T-cell (primary cell): Measurements from ENCODE around the gene PDIA5. TPM values are rescaled to one million over a fixed set of nuclear protein-coding genes. Genes with fewer than 3 reads are reported as not detected.

ENCODE experiments used
- ATAC-seq, 4 experiments: fragments of 200-7000 bp in 3 of 4; fragments of 150-1000 bp in 1 of 4; cut with Tn5 transposase; replicated peaks in 1 of 4; 1 replicate in 3 of 4; 2 replicates in 1 of 4; pipeline ENCODE4 v1.10.0; 2021; ENCODE audit warnings: moderate library complexity in 3 of 4, mild to moderate bottlenecking in 2 of 4, moderate number of reproducible peaks in 1 of 4
- CTCF ChIA-PET, 2 donors: fragments of 300-600 bp; sonication (Branson Sonifier 250); formaldehyde crosslinking; loops; one replicate each; lab custom pipeline; 2022; ENCODE audit warnings: antibody characterized with exemption in 2 of 2; lab: Charles Lee
- POLR2A ChIA-PET, 2 donors: fragments of 300-600 bp; sonication (Branson Sonifier 250); formaldehyde crosslinking; loops; one replicate each; lab custom pipeline; 2022; ENCODE audit warnings: antibody characterized with exemption in 2 of 2; lab: Charles Lee
- DNase-seq, 35 experiments: peaks; one replicate each; pipeline versions ENCODE4 v3.0.0 to v3.0.0-alpha.2; 2013 to 2023
- H3K27ac ChIP-seq: one replicate; pipeline ENCODE4 v1.5.1; 2013; ENCODE audit warnings: low read length
- H3K27me3 ChIP-seq, 2 experiments: replicated peaks in 1 of 2; 1 replicate in 1 of 2; 2 replicates in 1 of 2; pipeline versions ENCODE4 v1.6.1 to v1.7.0; 2013; ENCODE audit warnings: low read length in 1 of 2, mixed read lengths in 1 of 2; ENCODE audit not compliant: control insufficient read depth in 2 of 2, insufficient read depth in 2 of 2; ENCODE audit errors: extremely low read depth in 1 of 2
- H3K36me3 ChIP-seq, 2 donors: 1 replicate in 1 of 2; 2 replicates in 1 of 2; pipeline versions ENCODE4 v1.6.1 to v1.7.0; 2013; ENCODE audit warnings: low read length in 1 of 2; ENCODE audit not compliant: control insufficient read depth in 2 of 2, insufficient read depth in 1 of 2; ENCODE audit errors: extremely low read depth in 1 of 2
- H3K4me1 ChIP-seq, 2 experiments: 1 replicate in 1 of 2; 2 replicates in 1 of 2; pipeline versions ENCODE4 v1.6.1 to v1.7.0; 2013; ENCODE audit warnings: low read length in 2 of 2, mixed read lengths in 1 of 2; ENCODE audit not compliant: insufficient read depth in 2 of 2, control insufficient read depth in 1 of 2; ENCODE audit errors: extremely low read depth in 1 of 2
- H3K4me3 ChIP-seq, 2 donors: 1 replicate in 1 of 2; 2 replicates in 1 of 2; pipeline versions ENCODE4 v1.5.1 to v1.7.0; 2013; ENCODE audit warnings: mild to moderate bottlenecking in 2 of 2, low read length in 1 of 2, moderate library complexity in 1 of 2; ENCODE audit not compliant: control insufficient read depth in 1 of 2; ENCODE audit errors: extremely low read depth in 1 of 2
- H3K9me3 ChIP-seq: 2 replicates; pipeline ENCODE4 v1.7.0; 2013
- H3K27ac Mint-ChIP-seq, 2 donors: one replicate each; pipeline ENCODE4 v1.8.0; 2020 to 2021; ENCODE audit warnings: mild to moderate bottlenecking in 2 of 2, mixed read lengths in 2 of 2
- H3K27me3 Mint-ChIP-seq, 2 donors: one replicate each; pipeline ENCODE4 v1.8.0; 2021 to 2022; ENCODE audit warnings: mixed read lengths in 2 of 2
- H3K36me3 Mint-ChIP-seq: one replicate; pipeline ENCODE4 v1.8.0; 2021; ENCODE audit warnings: mixed read lengths
- H3K4me1 Mint-ChIP-seq, 3 donors: one replicate each; pipeline ENCODE4 v1.8.0; 2020 to 2022; ENCODE audit warnings: mixed read lengths in 3 of 3, mild to moderate bottlenecking in 1 of 3
- H3K4me3 Mint-ChIP-seq, 3 donors: one replicate each; pipeline ENCODE4 v1.8.0; 2020 to 2022; ENCODE audit warnings: mild to moderate bottlenecking in 3 of 3, mixed read lengths in 3 of 3, moderate library complexity in 3 of 3
- H3K9me3 Mint-ChIP-seq, 3 donors: one replicate each; pipeline ENCODE4 v1.8.0; 2020 to 2022; ENCODE audit warnings: mixed read lengths in 3 of 3
- WGBS: methylation state at CpG from one replicate; pipeline ENCODE4 v1.1.5; 2013; ENCODE audit warnings: missing lambda C conversion rate; ENCODE audit not compliant: insufficient coverage; 5-methylcytosine and 5-hydroxymethylcytosine counted together
- total RNA-seq, 35 experiments: library from RNA in 6 of 35; stranded (reverse) in 6 of 35; fragments of 120-200 nt in 1 of 35; gene quantifications; one replicate each; pipeline versions ENCODE4 v1.2.1 to v1.2.4 and lab custom pipeline; 2013 to 2026

PDIA5 gene
- total RNA-seq, 5 donors from 2014 or later (not counting 1 experiment from before 2014, with no cell fraction given), result 5.4 to 8.2 (median 7.0) TPM

GRCh38 chr3:123168605-123169004 lies 101.8 kb downstream of the PDIA5 start:
- POLR2A ChIA-PET, result interaction anchor here in 1 of 2 donors (0.6 kb wide), 1 partner anchor 10 kb away, joined by 3 read pairs; no protein-coding TSS in a partner anchor

GRCh38 chr3:123169492-123169929 lies 102.7 kb downstream of the PDIA5 start:
- H3K4me3 Mint-ChIP-seq, result no peak overlapping the region
- H3K9me3 Mint-ChIP-seq, result peaks cover 4 to 11% (median 6%) of the 10 kb centered on the region in 3 donors
- ATAC-seq (no peak), DNase-seq (no peak)
- POLR2A ChIA-PET, result no interaction called here
- Histone ChIP-seq H3K4me3 (no peak overlapping the region), H3K4me1 (no peaks in the 10 kb centered on the region), H3K36me3 (peaks cover 0 to under 1% of the 10 kb centered on the region in 2 donors), H3K27ac (no peak overlapping the region), H3K27me3 (no peaks in the 10 kb centered on the region), H3K9me3 (no peaks in the 10 kb centered on the region)
- CTCF ChIA-PET, result no interaction called here
- H3K27ac Mint-ChIP-seq, result no peak overlapping the region
- 87% methylated on average over 3 of the region's 5 CpGs for WGBS
- no peaks in the 10 kb centered on the region for H3K27me3 Mint-ChIP-seq
- H3K4me1 Mint-ChIP-seq, result no peaks in the 10 kb centered on the region
- peaks cover 24% of the 10 kb centered on the region for H3K36me3 Mint-ChIP-seq

More at GRCh38 chr3:123168605-123169004, 101.8 kb downstream of the PDIA5 start:
- CTCF ChIA-PET, result no interaction called here
- Mint-ChIP-seq H3K27me3 (no peaks in the 10 kb centered on the region), H3K36me3 (peaks cover 33% of the 10 kb centered on the region), H3K4me3 (no peak overlapping the region), H3K4me1 (no peaks in the 10 kb centered on the region), H3K9me3 (peaks cover 4 to 11% (median 6%) of the 10 kb centered on the region in 3 donors), H3K27ac (no peak overlapping the region)
- WGBS, result 100% methylated on average over 1 of the region's 2 CpGs
- Histone ChIP-seq H3K27ac (no peak overlapping the region), H3K27me3 (no peaks in the 10 kb centered on the region), H3K9me3 (no peaks in the 10 kb centered on the region), H3K4me3 (no peak overlapping the region), H3K4me1 (no peaks in the 10 kb centered on the region), H3K36me3 (peaks cover 0 to 5% of the 10 kb centered on the region in 2 donors)
- DNase-seq (no peak), ATAC-seq (no peak)

GRCh38 chr3:123169930-123170329 lies 103.1 kb downstream of the PDIA5 start:
- H3K4me3 Mint-ChIP-seq, result no peak overlapping the region
- DNase-seq (no peak), ATAC-seq (no peak)
- ChIA-PET CTCF (no interaction called here), POLR2A (no interaction called here)
- Histone ChIP-seq H3K4me1 (no peaks in the 10 kb centered on the region), H3K27ac (no peak overlapping the region), H3K9me3 (no peaks in the 10 kb centered on the region), H3K36me3 (no peaks in the 10 kb centered on the region), H3K27me3 (no peaks in the 10 kb centered on the region), H3K4me3 (no peak overlapping the region)
- WGBS, result no CpG with 5 or more reads among the region's 2 CpGs
- H3K27me3 Mint-ChIP-seq, result no peaks in the 10 kb centered on the region
- H3K4me1 Mint-ChIP-seq, result no peaks in the 10 kb centered on the region
- H3K27ac Mint-ChIP-seq, result no peak overlapping the region
- peaks cover 3 to 10% (median 5%) of the 10 kb centered on the region in 3 donors for H3K9me3 Mint-ChIP-seq
- H3K36me3 Mint-ChIP-seq, result peaks cover 20% of the 10 kb centered on the region

GRCh38 chr3:123180791-123181190 lies 114.0 kb downstream of the PDIA5 start:
- no peak for ATAC-seq
- POLR2A ChIA-PET, result no interaction called here
- peaks cover 8 to 19% (median 10%) of the 10 kb centered on the region in 3 donors for H3K9me3 Mint-ChIP-seq
- no peaks in the 10 kb centered on the region for H3K27me3 ChIP-seq
- H3K27ac Mint-ChIP-seq, result no peak overlapping the region
- H3K4me3 Mint-ChIP-seq, result no peak overlapping the region
- DNase-seq, result no peak
- H3K4me1 ChIP-seq, result no peaks in the 10 kb centered on the region
- WGBS, result no CpG with 5 or more reads among the region's 5 CpGs
- H3K9me3 ChIP-seq, result no peaks in the 10 kb centered on the region
- H3K4me1 Mint-ChIP-seq, result no peaks in the 10 kb centered on the region
- H3K4me3 ChIP-seq, result no peak overlapping the region
- no peaks in the 10 kb centered on the region for H3K27me3 Mint-ChIP-seq
- H3K36me3 Mint-ChIP-seq, result peaks cover 7% of the 10 kb centered on the region
- no peak overlapping the region for H3K27ac ChIP-seq
- no peaks in the 10 kb centered on the region for H3K36me3 ChIP-seq
- CTCF ChIA-PET, result no interaction called here

- H3K27ac Mint-ChIP-seq, result no peak overlapping the region
- H3K27me3 Mint-ChIP-seq, result peaks cover 0 to 6% of the 10 kb centered on the region in 2 donors
- Histone ChIP-seq H3K9me3 (no peaks in the 10 kb centered on the region), H3K27ac (no peak overlapping the region), H3K36me3 (no peaks in the 10 kb centered on the region), H3K4me1 (no peaks in the 10 kb centered on the region), H3K4me3 (no peak overlapping the region), H3K27me3 (peaks cover 0 to 3% of the 10 kb centered on the region in 2 experiments)
- CTCF ChIA-PET, result no interaction called here
- no peak for ATAC-seq
- H3K4me1 Mint-ChIP-seq, result no peaks in the 10 kb centered on the region
- DNase-seq, result no peak
- H3K4me3 Mint-ChIP-seq, result no peak overlapping the region
- POLR2A ChIA-PET, result no interaction called here
- H3K36me3 Mint-ChIP-seq, result peaks cover 5% of the 10 kb centered on the region
- peaks cover 6 to 14% (median 10%) of the 10 kb centered on the region in 3 donors for H3K9me3 Mint-ChIP-seq
- no CpG with 5 or more reads among the region's 2 CpGs for WGBS
Observed at GRCh38 chr3:123186695-123187094, 119.9 kb downstream of the PDIA5 start.

GRCh38 chr3:123188058-123188457 lies 121.2 kb downstream of the PDIA5 start:
- H3K9me3 Mint-ChIP-seq, result peaks cover 0 to 6% (median 3%) of the 10 kb centered on the region in 3 donors
- ChIA-PET POLR2A (interaction anchor here in 1 of 2 donors (0.6 kb wide), 1 partner anchor 39 kb away, joined by 3 read pairs; no protein-coding TSS in a partner anchor), CTCF (no interaction called here)
- no peak overlapping the region for H3K27ac Mint-ChIP-seq
- no peak overlapping the region for H3K4me3 ChIP-seq
- DNase-seq (no peak), ATAC-seq (no peak)
- H3K9me3 ChIP-seq, result no peaks in the 10 kb centered on the region
- no peak overlapping the region for H3K27ac ChIP-seq
- H3K36me3 Mint-ChIP-seq, result no peaks in the 10 kb centered on the region
- no peak overlapping the region for H3K4me3 Mint-ChIP-seq
- no peaks in the 10 kb centered on the region for H3K4me1 ChIP-seq
- H3K27me3 ChIP-seq, result peaks cover 0 to 3% of the 10 kb centered on the region in 2 experiments
- WGBS, result 100% methylated on average over 1 of the region's 6 CpGs
- H3K27me3 Mint-ChIP-seq, result peaks cover 0 to 6% of the 10 kb centered on the region in 2 donors
- H3K36me3 ChIP-seq, result no peaks in the 10 kb centered on the region
- H3K4me1 Mint-ChIP-seq, result no peaks in the 10 kb centered on the region
